Loucy (cell line): ENCODE measurements around the gene FLT1.

Experiments used
- H2AFZ ChIP-seq: fragments of 200-600 bp; sonication (generic); 2 replicates; pipeline ENCODE4 v1.6.0; 2016; ENCODE audit warnings: antibody characterized with exemption, mild to moderate bottlenecking, low read length, moderate library complexity
- H3F3A ChIP-seq: fragments of 200-600 bp; 2 replicates; pipeline ENCODE4 v1.6.0; 2016; ENCODE audit warnings: antibody characterized with exemption, low read depth, mild to moderate bottlenecking
- H3K27me3 ChIP-seq: fragments of 200-600 bp; sonication (generic); 2 replicates; pipeline ENCODE4 v1.6.1; 2014; ENCODE audit warnings: low read length, mild to moderate bottlenecking; ENCODE audit not compliant: insufficient read depth, poor library complexity, severe bottlenecking
- H3K36me3 ChIP-seq: fragments of 200-600 bp; sonication (generic); 2 replicates; pipeline ENCODE4 v1.6.1; 2016; ENCODE audit warnings: low read length; ENCODE audit not compliant: insufficient read depth
- H3K4me1 ChIP-seq: fragments of 200-600 bp; sonication (generic); 2 replicates; pipeline ENCODE4 v1.5.1; 2014; ENCODE audit warnings: low read length, mild to moderate bottlenecking; ENCODE audit not compliant: insufficient read depth, poor library complexity, severe bottlenecking
- H3K4me2 ChIP-seq: fragments of 200-600 bp; sonication (generic); 2 replicates; pipeline ENCODE4 v1.6.0; 2014; ENCODE audit warnings: antibody characterized with exemption, low read length, low read depth, mild to moderate bottlenecking; ENCODE audit not compliant: poor library complexity, severe bottlenecking
- H3K4me3 ChIP-seq: fragments of 200-600 bp; sonication (generic); 2 replicates; pipeline ENCODE4 v1.5.1; 2014; ENCODE audit warnings: low read length, mild to moderate bottlenecking, mixed read lengths; ENCODE audit not compliant: poor library complexity, severe bottlenecking
- H3K79me2 ChIP-seq: fragments of 200-600 bp; sonication (generic); 2 replicates; pipeline ENCODE4 v1.6.1; 2014; ENCODE audit warnings: low read length; ENCODE audit not compliant: insufficient read depth
- H3K9ac ChIP-seq: fragments of 200-600 bp; sonication (generic); 2 replicates; pipeline ENCODE4 v1.6.0; 2014; ENCODE audit warnings: mild to moderate bottlenecking, low read depth, low read length, moderate library complexity; ENCODE audit not compliant: poor library complexity, severe bottlenecking
- H3K9me2 ChIP-seq: fragments of 200-600 bp; sonication (generic); replicated peaks from 2 replicates; pipeline ENCODE4 v1.6.1; 2016; ENCODE audit warnings: low read depth, low read length, mixed read lengths
- H3K9me3 ChIP-seq: fragments of 200-600 bp; sonication (generic); 2 replicates; pipeline ENCODE4 v1.6.1; 2014; ENCODE audit warnings: mild to moderate bottlenecking, antibody characterized with exemption, low read length, low read depth; ENCODE audit not compliant: insufficient read depth
- H4K20me1 ChIP-seq: fragments of 200-600 bp; sonication (generic); 2 replicates; pipeline ENCODE4 v1.6.0; 2014; ENCODE audit warnings: antibody characterized with exemption, low read length, mild to moderate bottlenecking; ENCODE audit not compliant: insufficient read depth, poor library complexity, severe bottlenecking
- EZH2phosphoT487 ChIP-seq: fragments of 200-600 bp; IDR thresholded peaks from 2 replicates; pipeline ENCODE4 v1.6.1; 2018; ENCODE audit warnings: antibody characterized with exemption, mild to moderate bottlenecking, moderate library complexity, borderline replicate concordance
- TF ChIP-seq, protein P1 (sequence below): fragments of 200-600 bp; sonication (generic); conservative IDR thresholded peaks from 2 replicates; pipeline ENCODE4 v1.5.1; 2014; ENCODE audit warnings: mild to moderate bottlenecking, antibody characterized with exemption, low read length

FLT1 gene

DNA sequence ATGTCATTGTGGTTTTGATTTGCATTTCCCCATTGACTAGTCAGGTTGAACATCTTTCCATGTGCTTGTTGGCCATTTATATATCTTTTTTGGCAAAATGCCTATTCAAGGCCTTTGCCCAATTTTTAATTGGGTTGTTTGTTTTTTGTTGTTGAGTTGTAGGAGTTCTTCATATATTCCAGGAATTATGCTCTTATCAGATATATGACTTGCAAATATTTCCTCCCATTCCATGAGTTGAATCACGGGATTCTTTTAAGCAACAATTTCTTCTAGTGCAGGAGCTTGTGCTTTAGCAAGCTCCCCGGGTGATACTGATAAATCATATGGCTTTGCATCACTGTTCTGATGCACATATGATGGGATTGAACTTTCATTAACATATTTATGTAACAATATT, 47.0 kb upstream of the FLT1 start:
- no peaks in the 10 kb centered on the region for H3K27me3 ChIP-seq
- H2AFZ ChIP-seq, result no peak overlapping the region
- H3K4me3 ChIP-seq, result no peak overlapping the region
- no peaks in the 10 kb centered on the region for H3F3A ChIP-seq
- no peak overlapping the region for H3K9ac ChIP-seq
- no peaks in the 10 kb centered on the region for H3K79me2 ChIP-seq
- no peak for TF ChIP-seq EZH2phosphoT487
- TF ChIP-seq, protein P1, sequence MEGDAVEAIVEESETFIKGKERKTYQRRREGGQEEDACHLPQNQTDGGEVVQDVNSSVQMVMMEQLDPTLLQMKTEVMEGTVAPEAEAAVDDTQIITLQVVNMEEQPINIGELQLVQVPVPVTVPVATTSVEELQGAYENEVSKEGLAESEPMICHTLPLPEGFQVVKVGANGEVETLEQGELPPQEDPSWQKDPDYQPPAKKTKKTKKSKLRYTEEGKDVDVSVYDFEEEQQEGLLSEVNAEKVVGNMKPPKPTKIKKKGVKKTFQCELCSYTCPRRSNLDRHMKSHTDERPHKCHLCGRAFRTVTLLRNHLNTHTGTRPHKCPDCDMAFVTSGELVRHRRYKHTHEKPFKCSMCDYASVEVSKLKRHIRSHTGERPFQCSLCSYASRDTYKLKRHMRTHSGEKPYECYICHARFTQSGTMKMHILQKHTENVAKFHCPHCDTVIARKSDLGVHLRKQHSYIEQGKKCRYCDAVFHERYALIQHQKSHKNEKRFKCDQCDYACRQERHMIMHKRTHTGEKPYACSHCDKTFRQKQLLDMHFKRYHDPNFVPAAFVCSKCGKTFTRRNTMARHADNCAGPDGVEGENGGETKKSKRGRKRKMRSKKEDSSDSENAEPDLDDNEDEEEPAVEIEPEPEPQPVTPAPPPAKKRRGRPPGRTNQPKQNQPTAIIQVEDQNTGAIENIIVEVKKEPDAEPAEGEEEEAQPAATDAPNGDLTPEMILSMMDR, result no peak
- H4K20me1 ChIP-seq, result no peaks in the 10 kb centered on the region
- H3K36me3 ChIP-seq, result no peaks in the 10 kb centered on the region
- no peak overlapping the region for H3K4me2 ChIP-seq
- no peaks in the 10 kb centered on the region for H3K9me2 ChIP-seq
- H3K4me1 ChIP-seq, result no peaks in the 10 kb centered on the region
- H3K9me3 ChIP-seq, result no peaks in the 10 kb centered on the region

DNA sequence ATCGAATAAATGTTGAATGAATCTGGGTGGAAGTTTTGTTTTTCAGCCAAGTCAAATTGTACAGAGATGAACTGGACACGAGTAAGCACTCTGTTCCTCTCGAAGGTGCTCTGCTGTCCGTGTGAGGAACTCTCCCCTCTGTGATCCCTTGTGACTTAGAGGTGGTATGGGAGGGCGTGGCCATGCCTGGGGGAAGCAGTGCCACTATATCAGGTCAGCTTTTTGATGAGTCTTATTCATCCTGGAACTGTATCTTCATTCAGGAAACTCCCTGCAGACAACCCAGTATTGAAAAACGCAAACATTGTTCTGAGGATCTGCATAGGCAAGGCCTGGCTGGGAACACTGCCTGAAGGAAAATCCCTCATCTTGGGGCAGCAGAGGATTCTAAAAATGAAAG, 45.7 kb upstream of the FLT1 start:
- Histone ChIP-seq H3K9me3 (0 out of 2 replicates have a peak, but pooled peaks cover 4% of the 10 kb centered on the region), H3K36me3 (no peaks in the 10 kb centered on the region), H2AFZ (no peak overlapping the region), H3K9me2 (no peaks in the 10 kb centered on the region), H3K4me3 (no peak overlapping the region), H3K4me1 (no peaks in the 10 kb centered on the region), H4K20me1 (no peaks in the 10 kb centered on the region), H3K79me2 (no peaks in the 10 kb centered on the region), H3K27me3 (no peaks in the 10 kb centered on the region), H3K9ac (no peak overlapping the region), H3F3A (no peaks in the 10 kb centered on the region), H3K4me2 (no peak overlapping the region)
- no peak for TF ChIP-seq EZH2phosphoT487
- TF ChIP-seq, protein P1, result no peak

DNA sequence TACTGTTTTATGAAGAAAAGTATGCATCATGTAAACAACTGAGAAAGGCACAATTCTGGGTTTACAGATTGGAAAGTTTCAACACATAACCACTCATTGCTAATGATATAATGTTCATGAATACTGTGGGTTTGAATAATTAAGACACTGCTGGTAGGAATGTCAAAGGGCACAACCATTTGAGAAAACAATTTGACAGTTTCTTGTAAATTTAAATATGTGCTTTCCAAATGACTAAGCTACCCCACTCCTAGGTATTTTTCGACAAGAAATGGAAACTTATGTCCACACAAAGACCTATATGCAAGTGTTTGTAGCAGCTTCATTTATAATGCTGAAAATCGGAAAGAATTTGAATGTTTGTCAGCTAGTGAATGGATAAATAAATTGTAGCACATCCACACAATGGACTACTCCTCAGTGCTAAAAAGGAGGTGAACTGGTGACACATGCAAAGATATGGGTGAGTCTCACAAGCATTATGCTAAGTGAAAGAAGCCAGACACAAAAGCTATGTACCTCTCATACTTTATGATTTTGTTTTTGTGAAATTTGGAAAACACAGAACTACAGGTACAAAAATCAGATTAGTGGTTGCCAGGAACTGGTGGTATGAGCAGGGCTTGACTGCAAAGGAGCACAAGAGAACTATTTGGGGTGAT, 44.8 kb upstream of the FLT1 start:
- Histone ChIP-seq H3F3A (no peaks in the 10 kb centered on the region), H3K27me3 (no peaks in the 10 kb centered on the region), H3K9me2 (no peaks in the 10 kb centered on the region), H3K36me3 (no peaks in the 10 kb centered on the region), H3K4me3 (no peak overlapping the region), H3K9ac (no peak overlapping the region), H3K4me2 (no peak overlapping the region), H3K9me3 (peaks cover 6% of the 10 kb centered on the region; the same call in 1 of the 2 replicates), H4K20me1 (no peaks in the 10 kb centered on the region), H2AFZ (no peak overlapping the region), H3K4me1 (no peaks in the 10 kb centered on the region), H3K79me2 (no peaks in the 10 kb centered on the region)
- no peak for TF ChIP-seq EZH2phosphoT487
- TF ChIP-seq, protein P1, result no peak
